GM23338 (cell line): Measurements from ENCODE around the gene TPX2.

Experiments
- CREB1 ChIP-seq: fragments of 250-450 bp; sonication (Bioruptor Pico); IDR thresholded peaks from 2 replicates; pipeline ENCODE4 v1.5.0; 2020; ENCODE audit warnings: low read depth, mild to moderate bottlenecking, moderate library complexity
- CTCF ChIP-seq, 2 experiments: fragments of 200-600 bp in 1 of 2; sonication (generic) in 1 of 2; conservative IDR thresholded peaks; 2 replicates each; pipeline versions ENCODE4 v1.5.1 to v1.6.1; 2016 to 2017; ENCODE audit warnings: antibody characterized with exemption in 2 of 2, low read depth in 2 of 2, mild to moderate bottlenecking in 2 of 2, moderate library complexity in 1 of 2
- EZH2 ChIP-seq: fragments of 200-600 bp; sonication (generic); IDR thresholded peaks from one replicate; pipeline ENCODE4 v1.8.0; 2017; ENCODE audit warnings: antibody characterized with exemption, mild to moderate bottlenecking, low read depth; ENCODE audit not compliant: unreplicated experiment
- POLR2AphosphoS5 ChIP-seq: IDR thresholded peaks from 2 replicates; pipeline ENCODE4 v1.6.1; 2016; ENCODE audit warnings: antibody characterized with exemption, low read depth
- REST ChIP-seq: IDR thresholded peaks from one replicate; pipeline ENCODE4 v1.6.1; 2018; ENCODE audit warnings: antibody characterized with exemption; ENCODE audit not compliant: unreplicated experiment

- TF ChIP-seq POLR2AphosphoS5 (no peak), CTCF (conservative IDR thresholded peaks at IDR 0.05; ENCODE audit: low read depth in 2 of 2) (no peak), EZH2 (no peak), REST (no peak), CREB1 (no peak)
Observed at GRCh38 chr20:31835977-31836852, 97.1 kb downstream of the TPX2 start.
